Measurements from ENCODE around the gene ATG7.
"Not testable (repeated sequence)": the region's sequence is repeated elsewhere in the genome, so short reads cannot be mapped to it uniquely, and the experiment has no call there.

ATG7 gene

GRCh38 chr3:11240496-11240895, 31.7 kb upstream of the ATG7 start:
- H3K4me1 Mint-ChIP-seq: no peaks in the 10 kb centered on the region
- H3K27ac Mint-ChIP-seq (ENCODE audit: low read depth): no peak overlapping the region
- DNase-seq (ENCODE audit: low spot score in 2 of 2) (no peak), ATAC-seq (replicated peaks; ENCODE audit: extremely low read depth, poor library complexity, severe bottlenecking) (no peak)
- H3K27me3 Mint-ChIP-seq: peaks cover 3% of the 10 kb centered on the region
- no peak overlapping the region for H3K4me3 Mint-ChIP-seq
- peaks cover 5% of the 10 kb centered on the region for H3K9me3 Mint-ChIP-seq
- H3K36me3 Mint-ChIP-seq (ENCODE audit: insufficient read depth): no peaks in the 10 kb centered on the region

- DNase-seq (ENCODE audit: low spot score in 2 of 2): no peak
- no peaks in the 10 kb centered on the region for H3K27me3 Mint-ChIP-seq
Measured at GRCh38 chr3:11244121-11244677, 28.0 kb upstream of the ATG7 start.

GRCh38 chr3:11245276-11245675, 26.9 kb upstream of the ATG7 start:
- H3K9me3 Mint-ChIP-seq: no peaks in the 10 kb centered on the region

More at GRCh38 chr3:11244121-11244677, 28.0 kb upstream of the ATG7 start:
- Mint-ChIP-seq H3K27ac (ENCODE audit: low read depth) (no peak overlapping the region), H3K4me3 (no peak overlapping the region), H3K9me3 (peaks cover 1% of the 10 kb centered on the region), H3K4me1 (no peaks in the 10 kb centered on the region), H3K36me3 (ENCODE audit: insufficient read depth) (no peaks in the 10 kb centered on the region)
- no peak for ATAC-seq (replicated peaks; ENCODE audit: extremely low read depth, poor library complexity, severe bottlenecking)

GRCh38 chr3:11245827-11246662, 26.2 kb upstream of the ATG7 start:
- Mint-ChIP-seq H3K4me1 (no peaks in the 10 kb centered on the region), H3K9me3 (no peaks in the 10 kb centered on the region), H3K27ac (ENCODE audit: low read depth) (no peak overlapping the region), H3K27me3 (no peaks in the 10 kb centered on the region), H3K4me3 (no peak overlapping the region), H3K36me3 (ENCODE audit: insufficient read depth) (no peaks in the 10 kb centered on the region)
- no peak for DNase-seq (ENCODE audit: low spot score in 2 of 2)
- no peak for ATAC-seq (replicated peaks; ENCODE audit: extremely low read depth, poor library complexity, severe bottlenecking)

More at GRCh38 chr3:11245276-11245675, 26.9 kb upstream of the ATG7 start:
- Mint-ChIP-seq H3K27me3 (no peaks in the 10 kb centered on the region), H3K4me1 (no peaks in the 10 kb centered on the region), H3K27ac (ENCODE audit: low read depth) (no peak overlapping the region), H3K36me3 (ENCODE audit: insufficient read depth) (no peaks in the 10 kb centered on the region), H3K4me3 (no peak overlapping the region)
- DNase-seq (ENCODE audit: low spot score in 2 of 2) (no peak), ATAC-seq (replicated peaks; ENCODE audit: extremely low read depth, poor library complexity, severe bottlenecking) (no peak)

- Mint-ChIP-seq H3K4me3 (no peak overlapping the region), H3K36me3 (ENCODE audit: insufficient read depth) (no peaks in the 10 kb centered on the region), H3K4me1 (no peaks in the 10 kb centered on the region), H3K9me3 (no peaks in the 10 kb centered on the region), H3K27me3 (no peaks in the 10 kb centered on the region), H3K27ac (ENCODE audit: low read depth) (no peak overlapping the region)
- ATAC-seq (replicated peaks; ENCODE audit: extremely low read depth, poor library complexity, severe bottlenecking) (no peak), DNase-seq (ENCODE audit: low spot score in 2 of 2) (no peak)
Measured at GRCh38 chr3:11246663-11246970, 25.6 kb upstream of the ATG7 start.

GRCh38 chr3:11247362-11247761, 24.8 kb upstream of the ATG7 start:
- no peaks in the 10 kb centered on the region for H3K9me3 Mint-ChIP-seq

GRCh38 chr3:11248596-11248995, 23.6 kb upstream of the ATG7 start:
- Mint-ChIP-seq H3K9me3 (no peaks in the 10 kb centered on the region), H3K4me1 (no peaks in the 10 kb centered on the region), H3K36me3 (ENCODE audit: insufficient read depth) (no peaks in the 10 kb centered on the region), H3K4me3 (no peak overlapping the region), H3K27ac (ENCODE audit: low read depth) (no peak overlapping the region), H3K27me3 (peaks cover 7% of the 10 kb centered on the region)
- DNase-seq (ENCODE audit: low spot score in 2 of 2) (no peak), ATAC-seq (replicated peaks; ENCODE audit: extremely low read depth, poor library complexity, severe bottlenecking) (no peak)

More at GRCh38 chr3:11247362-11247761, 24.8 kb upstream of the ATG7 start:
- Mint-ChIP-seq H3K27ac (ENCODE audit: low read depth) (no peak overlapping the region), H3K4me3 (no peak overlapping the region), H3K27me3 (no peaks in the 10 kb centered on the region), H3K36me3 (ENCODE audit: insufficient read depth) (no peaks in the 10 kb centered on the region), H3K4me1 (no peaks in the 10 kb centered on the region)
- DNase-seq (ENCODE audit: low spot score in 2 of 2): no peak
- no peak for ATAC-seq (replicated peaks; ENCODE audit: extremely low read depth, poor library complexity, severe bottlenecking)

GRCh38 chr3:11250902-11251806, 21.0 kb upstream of the ATG7 start:
- Mint-ChIP-seq H3K36me3 (ENCODE audit: insufficient read depth) (no peaks in the 10 kb centered on the region), H3K4me1 (no peaks in the 10 kb centered on the region), H3K9me3 (no peaks in the 10 kb centered on the region), H3K4me3 (no peak overlapping the region), H3K27me3 (peaks cover 32% of the 10 kb centered on the region), H3K27ac (ENCODE audit: low read depth) (no peak overlapping the region)
- DNase-seq (ENCODE audit: low spot score in 2 of 2) (no peak), ATAC-seq (replicated peaks; ENCODE audit: extremely low read depth, poor library complexity, severe bottlenecking) (no peak)

- H3K4me3 Mint-ChIP-seq: no peak overlapping the region
Measured at GRCh38 chr3:11251807-11252176, 20.4 kb upstream of the ATG7 start.

GRCh38 chr3:11254876-11255275, 17.3 kb upstream of the ATG7 start:
- no peak for ATAC-seq (replicated peaks; ENCODE audit: extremely low read depth, poor library complexity, severe bottlenecking)
- peaks cover 42% of the 10 kb centered on the region for H3K27me3 Mint-ChIP-seq
- no peak overlapping the region for H3K27ac Mint-ChIP-seq (ENCODE audit: low read depth)
- H3K4me3 Mint-ChIP-seq: no peak overlapping the region
- no peaks in the 10 kb centered on the region for H3K4me1 Mint-ChIP-seq
- no peak for DNase-seq (ENCODE audit: low spot score in 2 of 2)
- H3K36me3 Mint-ChIP-seq (ENCODE audit: insufficient read depth): no peaks in the 10 kb centered on the region
- H3K9me3 Mint-ChIP-seq: no peaks in the 10 kb centered on the region

More at GRCh38 chr3:11251807-11252176, 20.4 kb upstream of the ATG7 start:
- H3K27me3 Mint-ChIP-seq: peaks cover 34% of the 10 kb centered on the region
- H3K4me1 Mint-ChIP-seq: no peaks in the 10 kb centered on the region
- no peak for DNase-seq (ENCODE audit: low spot score in 2 of 2)
- ATAC-seq (replicated peaks; ENCODE audit: extremely low read depth, poor library complexity, severe bottlenecking): no peak
- H3K9me3 Mint-ChIP-seq: no peaks in the 10 kb centered on the region
- H3K27ac Mint-ChIP-seq (ENCODE audit: low read depth): no peak overlapping the region
- no peaks in the 10 kb centered on the region for H3K36me3 Mint-ChIP-seq (ENCODE audit: insufficient read depth)

GRCh38 chr3:11255537-11255936, 16.7 kb upstream of the ATG7 start:
- not testable (repeated sequence) for H3K27ac Mint-ChIP-seq (ENCODE audit: low read depth); H3K36me3 Mint-ChIP-seq (ENCODE audit: insufficient read depth); H3K4me1 Mint-ChIP-seq; DNase-seq (ENCODE audit: low spot score in 2 of 2); H3K9me3 Mint-ChIP-seq; H3K4me3 Mint-ChIP-seq; ATAC-seq (replicated peaks; ENCODE audit: extremely low read depth, poor library complexity, severe bottlenecking)
- peaks cover 42% of the 10 kb centered on the region for H3K27me3 Mint-ChIP-seq

GRCh38 chr3:11258958-11259357, 13.2 kb upstream of the ATG7 start:
- no peak for ATAC-seq (replicated peaks; ENCODE audit: extremely low read depth, poor library complexity, severe bottlenecking)
- Mint-ChIP-seq H3K9me3 (no peaks in the 10 kb centered on the region), H3K27me3 (peaks cover 35% of the 10 kb centered on the region), H3K4me1 (no peaks in the 10 kb centered on the region), H3K36me3 (ENCODE audit: insufficient read depth) (peaks cover 2% of the 10 kb centered on the region), H3K4me3 (no peak overlapping the region), H3K27ac (ENCODE audit: low read depth) (no peak overlapping the region)
- no peak for DNase-seq (ENCODE audit: low spot score in 2 of 2)
